HG02678 (cell line): ENCODE data around the gene ITGA11.
"Not testable (repeated sequence)": the region's sequence is repeated elsewhere in the genome, so short reads cannot be mapped to it uniquely, and the experiment has no call there.

Experiments
- ATAC-seq: cut with Tn5 transposase; IDR thresholded peaks from one replicate; pipeline ENCODE4 v1.9.1; 2021; ENCODE audit warnings: mild to moderate bottlenecking, moderate library complexity; ENCODE audit not compliant: unreplicated experiment

ITGA11 gene

DNA sequence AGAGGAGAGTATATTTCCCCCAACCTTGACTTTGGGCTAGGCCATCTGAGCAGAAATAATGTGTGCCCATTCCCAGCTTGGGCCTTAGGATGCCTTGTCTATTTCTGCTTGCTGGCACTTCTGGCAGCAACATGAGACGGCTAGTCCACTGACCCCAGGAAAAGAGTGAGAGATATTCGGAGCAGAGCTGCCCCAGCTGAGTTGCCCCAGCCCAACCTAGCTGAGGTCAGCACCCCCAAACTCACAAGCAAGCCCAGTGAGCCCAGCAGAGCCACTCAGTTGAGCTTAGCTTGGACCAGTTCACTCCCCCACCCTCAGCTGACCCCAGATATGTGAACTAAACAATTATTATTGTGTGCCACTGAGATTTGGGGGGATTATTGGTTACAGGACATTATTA is 20.2 kb downstream of the ITGA11 start:
- no peak for ATAC-seq

DNA sequence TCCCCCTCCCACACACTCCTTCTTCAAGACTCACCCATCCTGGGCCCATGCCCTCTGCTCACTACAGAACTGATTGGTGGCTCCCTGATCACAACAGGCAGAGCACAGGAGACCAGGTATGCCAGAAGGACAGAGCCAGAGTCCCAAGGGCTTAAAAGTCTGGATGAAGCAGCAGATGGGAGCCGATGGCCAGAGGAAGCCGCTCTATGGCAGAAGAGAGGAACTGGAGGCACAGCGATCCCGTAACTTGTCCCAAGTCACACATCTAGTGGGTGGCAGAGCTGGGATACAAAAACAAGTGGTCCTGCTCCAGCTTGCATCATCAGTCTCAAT is 20.7 kb downstream of the ITGA11 start:
- no peak for ATAC-seq

DNA sequence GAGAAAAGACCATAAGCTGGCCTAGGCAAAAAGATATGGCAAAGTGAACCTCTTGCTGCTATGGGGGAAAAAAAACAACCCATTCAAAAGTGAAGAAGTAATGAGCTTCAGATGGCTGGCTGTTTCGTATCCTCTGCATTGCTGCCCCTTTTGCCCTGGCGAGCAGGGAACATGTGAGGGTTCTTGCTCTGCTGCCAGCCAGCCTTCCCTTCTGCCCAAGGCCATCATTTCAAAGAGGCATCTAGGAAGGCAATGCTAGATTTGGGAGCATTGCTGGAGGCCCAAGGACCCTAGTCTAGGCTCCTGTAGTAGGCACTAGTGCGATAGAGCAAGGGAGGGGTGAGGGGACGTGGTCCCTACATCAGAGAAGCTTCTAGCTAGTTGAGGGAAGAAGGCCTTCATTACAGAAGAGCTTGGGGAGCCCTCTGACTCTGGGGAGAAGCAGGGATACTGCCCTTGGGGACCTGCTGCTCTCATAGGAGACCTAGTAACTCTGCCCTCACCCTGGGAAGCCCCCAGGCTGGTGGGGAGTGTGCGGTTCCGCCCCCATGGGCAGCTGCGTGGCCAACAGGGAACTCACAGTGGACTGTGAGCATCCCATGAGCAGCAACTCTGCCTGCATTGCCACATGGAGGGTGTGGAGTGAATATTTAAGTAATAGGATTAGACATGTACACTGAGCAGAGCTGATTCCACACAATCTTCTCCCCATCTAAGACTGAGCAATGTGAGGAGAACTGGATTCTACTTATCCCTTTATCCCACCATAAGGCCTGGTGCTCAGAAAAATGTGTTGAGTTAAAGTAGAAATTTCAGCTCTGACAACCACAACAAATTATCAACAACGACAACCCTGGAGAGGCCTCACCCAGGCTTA is 21.3 kb downstream of the ITGA11 start:
- no peak for ATAC-seq

DNA sequence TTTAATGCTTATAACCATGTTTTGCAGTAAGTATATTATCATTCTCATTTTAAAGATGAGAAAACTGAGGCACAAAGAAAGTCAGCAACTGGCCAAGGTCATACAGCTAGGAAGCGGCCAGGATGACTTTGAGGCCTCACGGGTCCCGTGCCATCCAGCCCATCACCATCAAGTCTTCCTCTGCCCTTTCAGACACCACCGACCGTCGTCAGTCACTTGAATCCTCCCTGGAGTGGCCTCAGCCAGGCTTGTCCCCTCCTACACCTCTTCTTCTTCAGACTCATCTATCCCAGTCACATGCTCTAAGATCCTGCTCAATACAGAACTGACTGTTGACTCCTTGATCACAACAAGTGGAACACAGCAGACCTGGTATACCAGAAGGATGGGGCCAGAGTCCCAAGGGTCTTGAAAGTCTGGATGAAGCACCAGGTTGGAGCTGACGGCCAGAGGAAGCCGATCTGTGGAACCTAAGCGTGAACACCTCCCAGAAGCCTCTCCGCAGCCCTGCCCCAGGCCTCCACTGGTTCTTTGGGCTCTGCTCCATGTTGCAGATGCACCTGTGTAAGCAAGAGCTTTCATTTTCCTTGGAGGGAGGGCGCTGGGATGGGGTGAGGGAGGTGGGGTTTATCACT is 22.1 kb downstream of the ITGA11 start:
- ATAC-seq = no peak

DNA sequence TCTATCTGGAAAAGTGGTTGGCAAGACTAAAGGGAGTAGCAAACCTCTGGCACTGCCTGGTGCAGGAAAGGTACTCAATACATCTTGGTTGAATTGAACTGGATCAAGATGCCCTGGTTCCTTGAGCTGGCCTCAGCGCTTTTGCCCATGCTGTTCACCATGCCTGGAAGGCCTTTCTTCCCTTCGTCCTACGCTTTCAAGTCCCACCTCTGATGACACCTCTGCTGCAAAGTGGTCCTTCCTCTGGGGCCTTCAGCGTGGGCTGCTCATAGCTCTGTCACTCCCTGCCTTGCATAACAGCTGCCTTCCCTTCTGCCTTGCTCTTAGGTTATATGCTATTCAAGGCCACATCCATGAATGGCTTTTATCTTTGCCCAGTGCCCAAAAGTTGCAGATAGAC is 23.0 kb downstream of the ITGA11 start:
- no peak for ATAC-seq

DNA sequence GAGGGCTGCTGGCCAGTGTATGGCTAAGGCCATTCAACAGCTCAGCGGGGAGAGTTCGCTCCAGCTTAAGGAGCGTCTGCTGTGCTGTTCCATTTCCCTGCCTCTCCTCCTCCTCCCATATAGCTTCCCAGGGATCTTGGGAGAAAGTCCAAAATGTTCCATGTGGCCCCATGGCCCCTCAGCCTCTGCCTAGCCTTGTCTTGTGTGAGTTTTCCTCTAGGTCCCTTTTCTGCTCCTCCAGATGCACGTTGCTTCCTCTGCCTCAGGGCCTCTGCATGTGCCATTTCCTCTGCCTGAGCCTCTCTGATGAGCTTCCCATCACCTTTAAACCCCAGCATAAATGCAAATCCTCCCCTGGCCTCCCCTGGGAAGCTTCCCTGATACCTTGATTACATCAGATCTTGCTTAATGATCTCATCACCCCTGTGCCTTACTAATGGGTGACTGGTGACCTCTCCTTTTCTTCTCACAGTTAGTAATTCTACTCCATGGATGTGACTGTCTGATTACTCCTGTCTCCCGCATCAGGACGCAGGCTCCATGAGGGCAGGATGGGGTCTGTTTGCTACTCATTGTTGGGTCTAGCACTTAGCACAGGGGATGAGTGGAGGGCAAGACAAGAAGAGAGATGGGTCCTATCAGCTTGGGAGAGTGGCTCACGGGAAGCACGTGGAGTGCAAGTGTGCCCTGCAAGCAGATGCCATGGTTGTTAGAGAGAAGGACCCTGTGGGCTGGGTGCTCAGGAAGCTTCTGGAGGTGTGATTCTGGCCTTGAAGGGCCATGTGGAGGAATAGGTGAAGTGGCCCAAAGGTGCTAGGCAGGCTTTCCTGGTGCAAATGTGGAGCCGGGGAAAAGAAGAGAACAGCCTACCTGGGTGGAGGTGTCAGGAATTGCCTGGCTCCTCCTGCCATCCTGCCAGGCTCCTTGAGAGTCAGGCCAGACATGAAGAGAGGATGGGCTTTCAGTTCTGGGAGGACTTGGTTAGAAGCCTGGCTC is 23.8 kb downstream of the ITGA11 start:
- no peak for ATAC-seq

DNA sequence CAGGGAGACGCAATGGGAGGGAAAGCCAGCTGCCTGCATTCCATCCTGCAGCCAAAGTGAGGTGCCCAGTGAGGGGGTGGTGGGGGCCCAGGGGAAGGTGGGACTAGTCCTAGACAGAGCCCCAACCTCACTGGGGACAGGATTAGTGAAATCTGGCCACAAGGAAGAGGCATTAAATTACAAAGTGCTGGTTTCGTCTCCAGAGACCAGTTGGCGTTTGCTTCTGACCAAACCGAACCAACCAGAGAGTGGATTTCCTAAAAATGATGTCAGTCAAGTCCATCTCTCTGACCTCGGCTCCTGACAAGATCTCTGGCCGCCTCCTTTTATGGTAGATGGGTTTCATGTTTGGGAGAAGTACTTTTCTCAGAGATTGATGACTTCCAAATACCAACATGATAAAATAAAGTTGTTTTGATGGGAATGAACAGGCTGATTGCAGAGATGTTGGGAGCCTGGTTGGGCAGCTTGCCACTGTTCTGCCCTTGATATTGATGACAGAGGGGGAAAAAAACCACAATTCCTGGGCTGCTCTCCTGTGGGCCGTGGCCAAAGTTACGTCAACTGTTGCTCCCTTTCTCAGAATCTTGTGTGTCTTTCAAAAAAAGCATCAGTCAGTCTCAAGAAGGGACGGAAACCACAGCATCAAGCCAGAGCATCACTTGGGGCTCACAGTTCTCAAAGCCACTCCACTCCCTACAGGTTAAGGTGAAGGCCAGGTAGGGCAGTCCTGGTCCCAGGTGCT is 24.6 kb downstream of the ITGA11 start:
- ATAC-seq = no peak

DNA sequence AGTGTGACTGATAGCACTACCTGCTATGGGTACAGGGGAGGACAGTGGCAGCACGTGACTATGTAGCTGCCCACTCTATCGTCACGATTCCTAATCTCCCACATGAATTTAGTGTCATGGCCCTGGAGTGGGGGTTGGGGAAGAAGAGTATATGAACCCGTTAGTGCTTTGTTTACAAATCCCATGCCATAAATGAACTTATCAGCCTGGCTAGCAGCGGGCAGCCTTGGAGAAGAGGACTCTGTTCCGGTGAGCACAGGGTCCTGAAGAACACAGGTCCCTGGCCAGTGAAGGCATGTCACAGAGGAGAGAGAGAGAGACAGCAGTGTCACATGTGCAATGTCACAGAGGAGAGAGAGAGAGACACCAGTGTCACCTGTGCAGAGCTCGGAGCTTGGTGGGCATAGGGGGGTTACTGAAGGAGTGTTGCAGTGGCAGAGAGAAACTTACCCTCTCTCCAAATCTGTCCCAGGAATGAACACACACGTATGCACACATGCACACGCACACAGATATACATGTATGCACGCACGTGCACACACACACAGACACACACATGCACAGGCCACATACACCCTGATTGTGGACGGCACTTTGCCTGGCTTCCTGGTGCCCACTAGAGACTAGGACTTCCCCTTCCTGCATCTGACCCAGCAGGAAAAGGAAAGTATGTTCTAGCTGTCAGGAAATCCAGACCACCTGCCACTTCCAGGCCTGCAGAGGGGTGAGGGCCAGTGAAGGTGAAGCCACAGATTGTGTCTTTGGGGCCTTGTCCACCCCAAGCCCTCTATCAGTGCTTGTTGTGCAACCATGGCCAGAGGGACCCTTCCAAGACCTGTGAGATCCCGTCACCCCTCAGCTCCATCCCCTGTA is 26.3 kb downstream of the ITGA11 start:
- no peak for ATAC-seq

DNA sequence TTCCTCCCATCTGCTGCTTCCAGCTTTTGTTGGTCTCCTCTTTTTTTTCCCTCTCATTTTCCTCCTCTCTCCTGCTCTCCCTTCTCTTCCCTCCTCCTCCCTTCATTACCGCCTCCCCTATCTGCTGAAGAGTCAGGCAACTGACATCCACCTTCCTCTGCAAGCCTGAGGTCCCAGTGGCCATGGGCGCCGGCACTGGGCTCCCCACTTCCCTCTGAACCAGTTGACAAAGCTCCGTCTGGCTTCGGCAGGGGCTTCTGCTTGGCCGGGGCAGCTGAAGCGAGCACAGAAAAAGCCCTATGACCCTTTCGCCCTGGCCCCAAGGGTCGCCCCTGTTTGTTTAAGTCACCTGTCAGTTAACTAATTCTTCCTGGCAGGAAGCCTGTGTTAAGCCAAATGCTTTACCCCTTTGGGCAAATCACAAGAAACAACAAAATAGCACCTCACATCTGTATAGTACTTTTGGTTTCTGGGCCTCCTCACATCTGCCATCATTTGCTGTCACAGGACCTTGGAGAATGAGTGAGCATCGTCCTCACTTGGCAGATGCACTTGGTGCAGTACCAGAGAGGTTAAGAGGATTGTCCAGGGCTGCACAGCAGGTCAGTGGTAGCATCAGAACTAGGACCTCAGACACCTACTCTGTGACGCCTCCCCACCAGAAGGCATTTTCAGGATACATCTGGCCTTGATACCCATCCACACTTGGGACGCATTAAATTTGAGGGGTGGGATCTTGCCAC is 27.7 kb downstream of the ITGA11 start:
- no peak for ATAC-seq

DNA sequence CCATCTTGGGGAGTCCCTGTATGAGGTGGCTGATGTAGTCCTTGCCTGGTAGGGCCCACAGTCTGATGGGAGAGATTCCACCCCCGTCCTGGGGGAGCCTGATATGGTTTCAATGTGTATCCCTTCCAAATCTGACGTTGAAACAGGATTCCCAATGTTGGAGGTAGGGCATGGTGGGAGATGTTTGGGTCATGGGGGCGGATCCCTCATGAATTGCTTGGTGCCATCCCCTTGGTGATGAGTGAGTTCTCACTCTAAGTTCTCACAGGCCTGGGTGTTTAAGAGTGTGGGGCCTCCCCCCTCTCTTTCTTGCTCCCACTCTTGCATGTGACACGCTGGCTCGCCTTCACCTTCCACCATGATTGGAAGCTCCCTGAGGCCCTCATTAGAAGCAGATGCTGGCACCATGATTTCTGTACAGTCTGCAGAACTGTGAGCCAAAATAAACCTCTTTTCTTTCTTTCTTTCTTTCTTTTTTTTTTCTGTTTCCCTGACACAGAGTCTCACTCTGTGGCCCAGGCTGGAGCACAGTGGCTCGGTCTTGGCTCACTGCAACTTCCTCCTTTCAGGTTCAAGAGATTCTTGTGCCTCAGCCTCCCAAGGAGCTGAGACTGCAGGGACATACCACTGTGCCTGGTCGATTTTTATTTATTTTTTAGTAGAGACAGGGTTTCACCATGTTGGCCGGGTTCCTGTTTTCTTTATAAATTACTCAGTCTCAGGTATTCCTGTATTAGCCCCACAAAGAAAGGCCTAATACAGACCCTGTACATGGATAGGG is 28.6 kb downstream of the ITGA11 start:
- ATAC-seq = no peak

DNA sequence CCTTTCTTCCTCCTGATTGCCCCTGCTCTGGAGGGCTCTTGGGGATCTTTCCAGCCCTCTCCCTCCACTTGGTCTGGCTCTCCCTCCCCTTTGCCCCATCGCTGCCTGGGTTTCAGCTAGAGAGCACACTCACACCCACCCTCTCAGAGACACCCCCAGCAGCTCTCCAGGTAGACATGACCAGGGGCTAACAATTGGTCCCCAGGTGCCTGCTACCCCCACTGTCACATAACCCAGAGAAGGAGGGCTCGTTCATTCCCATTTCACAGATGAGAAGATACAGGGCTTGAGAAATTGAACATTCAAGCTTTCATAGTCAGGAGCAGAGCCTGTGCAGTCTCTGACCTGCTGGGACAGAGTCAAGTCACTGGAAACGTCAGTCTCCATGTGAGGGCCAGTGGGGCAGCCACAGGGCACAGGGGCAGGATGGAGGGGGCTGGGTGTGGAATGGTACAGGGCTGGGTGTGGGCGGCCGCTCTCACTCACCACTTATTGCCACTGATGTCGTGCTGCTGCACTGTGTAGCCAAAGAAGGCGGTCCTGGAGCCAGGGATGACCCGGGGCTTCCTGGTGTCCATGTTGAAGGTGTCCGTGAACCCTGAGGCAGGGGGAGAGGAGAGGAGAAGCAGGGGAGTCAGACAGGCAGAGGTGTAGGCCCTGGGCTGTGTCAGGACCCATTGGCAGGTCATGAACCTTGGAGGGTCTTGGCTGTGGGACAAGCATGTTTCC is 29.4 kb downstream of the ITGA11 start:
- ATAC-seq = no peak

DNA sequence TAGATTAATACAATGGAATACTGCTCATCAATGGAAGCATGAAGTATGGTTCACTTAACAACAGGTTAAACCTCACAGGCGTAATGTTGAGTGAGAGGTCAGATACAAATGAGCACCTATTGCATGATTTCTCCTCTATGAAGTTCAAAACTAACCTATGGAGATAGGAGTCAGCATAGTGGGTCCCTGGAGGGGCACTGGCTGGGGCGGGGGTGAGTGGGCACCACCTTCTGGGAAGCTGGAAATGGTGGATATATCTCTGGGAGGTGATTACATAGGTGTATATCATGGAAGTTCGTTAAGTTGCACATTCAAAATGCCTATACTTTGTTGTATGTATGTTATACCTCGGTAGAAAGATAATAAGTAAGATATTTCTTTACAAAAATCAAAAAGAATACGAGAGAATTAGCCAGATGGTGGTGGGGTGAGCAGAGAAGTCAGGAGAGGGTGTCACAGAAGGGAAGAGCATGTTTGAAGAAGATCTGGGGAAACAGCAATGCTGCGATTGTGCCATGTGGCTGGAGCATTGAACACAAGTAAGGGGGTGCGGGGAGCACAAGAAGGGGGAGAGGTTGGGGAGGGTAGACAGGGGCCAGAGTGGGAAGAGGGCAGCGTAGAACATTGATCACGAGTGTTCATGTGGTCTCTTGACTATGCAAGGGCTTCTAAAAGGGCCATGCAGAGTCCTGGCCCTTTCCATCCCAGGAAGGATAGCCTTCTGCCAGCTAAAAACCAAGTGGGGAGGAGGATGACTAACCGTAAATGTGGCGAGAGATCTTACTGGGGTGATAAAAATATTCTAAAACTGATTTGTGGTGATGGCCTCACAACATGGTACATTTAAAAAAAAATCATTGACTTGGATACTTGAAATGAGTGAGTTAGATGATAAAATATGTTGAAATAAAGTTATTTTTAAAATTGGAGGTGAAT is 30.2 kb downstream of the ITGA11 start:
- no peak for ATAC-seq

DNA sequence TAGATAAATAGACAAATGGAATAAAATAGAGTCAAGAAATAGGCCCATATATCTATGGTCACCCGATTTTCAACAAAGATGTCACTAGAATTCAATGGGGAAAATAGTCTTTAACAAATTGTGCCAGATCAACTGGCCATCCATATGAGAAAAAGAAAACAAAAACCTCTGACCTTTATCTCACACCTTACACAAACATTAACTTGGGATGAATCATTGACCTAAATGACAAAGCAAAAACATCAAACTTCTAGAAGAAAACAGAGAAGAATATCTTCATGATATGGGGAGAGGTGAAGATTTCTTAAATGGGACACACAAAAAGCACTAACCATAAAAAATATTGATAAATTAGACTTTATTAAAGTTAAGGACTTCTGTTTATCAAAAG is 31.9 kb downstream of the ITGA11 start:
- ATAC-seq = no peak

DNA sequence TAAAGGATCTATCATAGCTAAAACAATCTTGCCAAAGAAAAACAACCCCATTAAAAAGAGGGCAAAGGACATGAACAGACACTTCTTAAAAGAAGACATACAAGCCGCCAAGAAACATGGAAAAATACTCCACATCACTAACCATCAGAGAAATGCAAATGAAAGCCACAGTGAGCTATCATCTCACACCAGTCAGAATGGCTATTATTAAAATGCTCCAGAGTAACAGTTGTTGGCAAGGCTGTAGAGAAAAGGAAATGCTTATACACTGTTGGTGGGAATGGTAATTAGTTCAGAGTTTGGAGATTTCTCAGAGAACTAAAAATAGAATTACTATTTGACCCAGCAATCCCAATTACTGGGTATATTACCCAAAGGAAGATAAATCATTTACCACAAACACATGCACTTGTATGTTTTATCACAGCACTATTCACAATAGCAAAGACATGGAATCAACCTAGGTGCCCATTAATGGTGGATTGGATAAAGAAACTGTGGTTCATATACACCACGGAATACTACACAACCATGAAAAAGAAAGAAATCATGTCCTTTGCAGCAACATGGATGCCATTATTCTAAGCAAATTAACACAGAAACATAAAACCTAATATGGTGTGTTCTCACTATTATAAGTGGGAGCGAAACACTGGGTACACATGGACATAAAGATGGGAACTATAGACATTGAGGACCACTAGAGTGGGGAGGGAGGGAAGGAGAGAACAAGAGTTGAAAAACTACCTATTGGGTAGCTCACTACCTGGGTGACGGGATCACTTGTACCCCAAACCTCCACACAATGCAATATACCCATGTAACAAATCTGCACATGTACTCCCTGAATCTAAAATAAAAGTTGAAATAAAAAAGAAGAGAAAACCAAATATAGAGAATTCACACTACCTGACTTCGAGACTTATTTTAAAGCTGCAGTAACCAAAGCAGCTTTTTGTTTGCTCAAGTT is 32.6 kb downstream of the ITGA11 start:
- ATAC-seq = no peak

DNA sequence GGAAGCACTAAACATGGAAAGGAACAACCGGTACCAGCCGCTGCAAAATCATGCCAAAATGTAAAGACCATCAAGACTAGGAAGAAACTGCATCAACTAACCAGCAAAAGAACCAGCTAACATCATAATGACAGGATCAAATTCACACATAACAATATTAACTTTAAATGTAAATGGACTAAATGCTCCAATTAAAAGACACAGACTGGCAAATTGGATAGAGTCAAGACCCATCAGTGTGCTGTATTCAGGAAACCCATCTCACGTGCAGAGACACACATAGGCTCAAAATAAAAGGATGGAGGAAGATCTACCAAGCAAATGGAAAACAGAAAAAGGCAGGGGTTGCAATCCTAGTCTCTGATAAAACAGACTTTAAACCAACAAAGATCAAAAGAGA is 34.0 kb downstream of the ITGA11 start:
- ATAC-seq = not testable (repeated sequence)
